Endothelial cell of umbilical vein (primary cell): Measurements from ENCODE around the gene SIGLEC8. TPM values are rescaled to one million over a fixed set of nuclear protein-coding genes. Genes with fewer than 3 reads are reported as not detected.

Experiments used
- BruUV-seq: library from RNA; stranded (reverse); fragments of 400-500 nt; replicated peaks from 2 replicates; lab custom pipeline; 2021; lab: Mats Ljungman, UMichigan
- CTCF ChIA-PET: fragments of 300-600, 350-600 bp; sonication (Branson Sonifier 250); formaldehyde crosslinking; loops from one replicate; lab custom pipeline; 2021; ENCODE audit warnings: antibody characterized with exemption, inconsistent platforms; lab: Charles Lee
- POLR2A ChIA-PET: fragments of 300-600, 350-600 bp; sonication (Branson Sonifier 250); formaldehyde crosslinking; loops from one replicate; lab custom pipeline; 2021; ENCODE audit warnings: antibody characterized with exemption, inconsistent platforms; lab: Charles Lee
- DNase-seq: peaks from one replicate; pipeline ENCODE4 v3.0.0-alpha.2; 2011; ENCODE audit warnings: low read depth, low spot score
- FAIRE-seq: peaks from 2 replicates; lab custom pipeline; 2011; peaks lifted over from hg19 to GRCh38; lab: Jason Lieb, UNC
- H2AFZ ChIP-seq: 2 replicates; pipeline ENCODE4 v1.6.0; 2012; ENCODE audit warnings: low read depth, low read length, control low read depth, inconsistent platforms
- H3K27ac ChIP-seq: 2 replicates; pipeline ENCODE4 v1.5.1; 2011; ENCODE audit warnings: low read depth, mild to moderate bottlenecking, control low read depth, low read length, moderate library complexity; ENCODE audit not compliant: insufficient read depth
- H3K27me3 ChIP-seq, 2 experiments: 2 replicates each; pipeline versions ENCODE4 v1.6.0 to v1.6.1; 2011; ENCODE audit warnings: low read length in 2 of 2, mixed read lengths in 1 of 2; ENCODE audit not compliant: control insufficient read depth in 2 of 2, insufficient read depth in 2 of 2
- H3K36me3 ChIP-seq, 2 experiments: 2 replicates in 1 of 2; 3 replicates in 1 of 2; pipeline ENCODE4 v1.5.1; 2011; ENCODE audit warnings: low read length in 2 of 2, mild to moderate bottlenecking in 1 of 2, moderate library complexity in 1 of 2; ENCODE audit not compliant: control insufficient read depth in 2 of 2, insufficient read depth in 2 of 2; ENCODE audit errors: extremely low read depth in 1 of 2
- H3K4me1 ChIP-seq: 3 replicates; pipeline ENCODE4 v1.5.1; 2011; ENCODE audit warnings: mild to moderate bottlenecking, low read length; ENCODE audit not compliant: control insufficient read depth, insufficient read depth; ENCODE audit errors: extremely low read depth
- H3K4me2 ChIP-seq: 2 replicates; pipeline ENCODE4 v1.6.1; 2011; ENCODE audit warnings: low read length, control low read depth, mixed read lengths; ENCODE audit not compliant: insufficient read depth
- H3K4me3 ChIP-seq, 3 experiments: fragments of 200-600 bp in 1 of 3; sonication (generic), shearing (Covaris generic) in 1 of 3; replicated peaks in 1 of 3; 2 replicates each; pipeline ENCODE4 v1.5.1; 2011 to 2016; ENCODE audit warnings: control low read depth in 3 of 3, low read length in 3 of 3, mild to moderate bottlenecking in 2 of 3, inconsistent platforms in 1 of 3, low read depth in 1 of 3, moderate library complexity in 1 of 3; ENCODE audit not compliant: insufficient read depth in 1 of 3
- H3K79me2 ChIP-seq: 2 replicates; pipeline ENCODE4 v1.6.0; 2012; ENCODE audit warnings: low read length, inconsistent platforms; ENCODE audit not compliant: control insufficient read depth, insufficient read depth
- H3K9ac ChIP-seq: replicated peaks from 2 replicates; pipeline ENCODE3; 2011; ENCODE audit warnings: low read length, control low read depth; ENCODE audit not compliant: insufficient read depth; ENCODE audit errors: extremely low read depth
- H3K9me1 ChIP-seq: replicated peaks from 3 replicates; pipeline ENCODE4 v1.6.0; 2011; ENCODE audit warnings: mild to moderate bottlenecking, low read length; ENCODE audit not compliant: control insufficient read depth, insufficient read depth; ENCODE audit errors: extremely low read depth
- H3K9me3 ChIP-seq: replicated peaks from 2 replicates; pipeline ENCODE4 v1.5.1; 2012; ENCODE audit warnings: low read length, inconsistent platforms; ENCODE audit not compliant: control insufficient read depth, insufficient read depth
- H4K20me1 ChIP-seq: replicated peaks from 2 replicates; pipeline ENCODE3; 2011; ENCODE audit warnings: mild to moderate bottlenecking, low read length; ENCODE audit not compliant: control insufficient read depth, insufficient read depth; ENCODE audit errors: extremely low read depth
- CTCF ChIP-seq, 2 donors: IDR thresholded peaks; 1 replicate in 1 of 2; 2 replicates in 1 of 2; pipeline ENCODE4 v1.5.1; 2011; ENCODE audit warnings: low read length in 2 of 2, mild to moderate bottlenecking in 2 of 2, moderate library complexity in 2 of 2, control low read depth in 1 of 2, inconsistent platforms in 1 of 2, low read depth in 1 of 2; ENCODE audit not compliant: insufficient read depth in 1 of 2; ENCODE audit errors: extremely low read depth in 1 of 2
- FOS ChIP-seq: IDR thresholded peaks from 2 replicates; pipeline ENCODE4 v1.6.1; 2011; ENCODE audit warnings: mild to moderate bottlenecking, low read length, moderate library complexity, borderline replicate concordance; ENCODE audit not compliant: insufficient read depth
- GATA2 ChIP-seq: IDR thresholded peaks from 2 replicates; pipeline ENCODE4 v1.7.0; 2011; ENCODE audit warnings: low read depth, mild to moderate bottlenecking, moderate library complexity, mixed read lengths, low read length; ENCODE audit not compliant: insufficient read length, insufficient read depth
- JUN ChIP-seq: IDR thresholded peaks from 2 replicates; pipeline ENCODE4 v1.6.1; 2011; ENCODE audit warnings: borderline replicate concordance, low read depth; ENCODE audit not compliant: insufficient read length, insufficient read depth
- MAX ChIP-seq: IDR thresholded peaks from 2 replicates; pipeline ENCODE4 v1.6.1; 2011; ENCODE audit not compliant: insufficient read depth, insufficient read length
- MYC ChIP-seq: IDR thresholded peaks from one replicate; pipeline ENCODE4 v1.6.1; 2011; ENCODE audit warnings: mild to moderate bottlenecking, low read depth, low read length
- POLR2A ChIP-seq: IDR thresholded peaks from 2 replicates; pipeline ENCODE4 v1.6.1; 2012; ENCODE audit warnings: low read depth, mild to moderate bottlenecking, control low read depth, low read length
- dilution Hi-C: fragments of 300-500 bp; cut with MboI; formaldehyde crosslinking; loops from one replicate; pipeline ENCODE4 v1.15.0; 2019; ENCODE audit warnings: low sequenced_read_pairs; ENCODE audit not compliant: extremely low pct_ligation_motif_present
- intact Hi-C: fragments of 100-400 bp; cut with micrococcal nuclease; formaldehyde crosslinking; loops from one replicate; pipeline ENCODE4 v1.10.0; 2022
- polyA plus RNA-seq, 4 experiments: library from polyadenylated mRNA; depleted of rRNA in 3 of 4; stranded (reverse) in 3 of 4; unstranded in 1 of 4; fragments of >200 nt; gene quantifications; 2 replicates each; pipeline versions ENCODE4 v1.2.1 to v1.2.3, GENCODE V29; 2011 to 2012; ENCODE audit warnings: missing spikeins in 1 of 4
- total RNA-seq: library from RNA; stranded (reverse); gene quantifications from 2 replicates; pipeline ENCODE4 v1.2.3, GENCODE V29; 2021

SIGLEC8 gene
- total and polyA plus RNA-seq, 2 donors (not counting 3 experiments of a cell fraction or from before 2014, with no cell fraction given) = not detected

- no peak for TF ChIP-seq MYC
- no peak for TF ChIP-seq GATA2
- TF ChIP-seq JUN = no peak
- TF ChIP-seq POLR2A = no peak
- no peak for TF ChIP-seq MAX
- no peak for TF ChIP-seq CTCF (IDR thresholded peaks at IDR 0.05; ENCODE audit: extremely low read depth in 1 of 2, insufficient read depth in 1 of 2, low read depth in 1 of 2, low read length in 2 of 2)
- POLR2A ChIA-PET = no interaction called here
- Histone ChIP-seq H3K79me2 (no peaks in the 10 kb centered on the region), H3K4me1 (no peaks in the 10 kb centered on the region), H3K4me2 (no peak overlapping the region), H3K9me1 (no peaks in the 10 kb centered on the region), H3K4me3 (no peak overlapping the region), H2AFZ (no peak overlapping the region), H3K27ac (no peak overlapping the region), H3K9me3 (no peaks in the 10 kb centered on the region), H3K27me3 (no peaks in the 10 kb centered on the region), H3K36me3 (no peaks in the 10 kb centered on the region), H4K20me1 (no peaks in the 10 kb centered on the region), H3K9ac (no peak overlapping the region)
- FAIRE-seq (no peak), DNase-seq (no peak)
- no TSS peak for BruUV-seq
- dilution Hi-C loops = no loop called here
- CTCF ChIA-PET = interaction anchor here (0.8 to 1.2 kb wide), 2 partner anchors 230 to 234 kb away, joined by 4 read pairs; no protein-coding TSS in a partner anchor
- intact Hi-C loops = no loop called here
These were observed 31.1 kb downstream of the SIGLEC8 start for GRCh38 chr19:51427201-51427600.

GRCh38 chr19:51422053-51422448 is 36.2 kb downstream of the SIGLEC8 start:
- no peaks in the 10 kb centered on the region for H3K36me3 ChIP-seq
- H3K9me1 ChIP-seq = no peaks in the 10 kb centered on the region
- H3K27me3 ChIP-seq = no peaks in the 10 kb centered on the region
- dilution Hi-C loops (no loop called here), intact Hi-C loops (loop anchor here (1.0 to 2.0 kb wide), 5 partner anchors 27 to 239 kb away; no protein-coding TSS in a partner anchor)
- ChIA-PET CTCF (interaction anchor here (0.5 to 6.8 kb wide), 18 partner anchors 13 to 1264 kb away, joined by 3 to 138 read pairs (median 4); no protein-coding TSS in a partner anchor), POLR2A (no interaction called here)
- peak; percentile 67 for DNase-seq
- TF ChIP-seq CTCF (IDR thresholded peaks at IDR 0.05; ENCODE audit: extremely low read depth in 1 of 2, insufficient read depth in 1 of 2, low read depth in 1 of 2, low read length in 2 of 2) (peak; percentile 99), FOS (no peak)
- no peak overlapping the region for H3K4me2 ChIP-seq
- no peak overlapping the region for H3K4me3 ChIP-seq
- H3K9me3 ChIP-seq = no peaks in the 10 kb centered on the region
- no peak overlapping the region for H3K27ac ChIP-seq
- H3K79me2 ChIP-seq = no peaks in the 10 kb centered on the region
- peak; percentile 87 for FAIRE-seq
- no peak overlapping the region for H3K9ac ChIP-seq
- H2AFZ ChIP-seq = no peak overlapping the region
- H4K20me1 ChIP-seq = no peaks in the 10 kb centered on the region
- BruUV-seq = no TSS peak
- H3K4me1 ChIP-seq = no peaks in the 10 kb centered on the region
